Measurements from ENCODE around the gene GATAD2B. TPM values are rescaled to one million over a fixed set of nuclear protein-coding genes. Genes with fewer than 3 reads are reported as not detected.
A peak's percentile ranks its signal among the peaks of the same experiment; 100 is the strongest.

Gene GATAD2B
- total and polyA plus RNA-seq, 4 donors: 4.6 to 41.7 (median 13.4) TPM

GRCh38 chr1:153882296-153882912 is 40.4 kb downstream of the GATAD2B start:
- no peak for TF ChIP-seq CTCF (IDR thresholded peaks at IDR 0.05; ENCODE audit: control extremely low read depth, extremely low read depth)
- ATAC-seq (ENCODE audit: insufficient read depth, low FRiP score) (no peak), DNase-seq (peak in 1 of 3 donors; percentile 15)
- peaks cover 2 to 25% (median 17%) of the 10 kb centered on the region in 5 donors for H3K4me1 ChIP-seq (ENCODE audit: control insufficient read depth in 5 of 5, insufficient read depth in 5 of 5, low read length in 5 of 5)
- peak overlapping the region; percentile 42 to 96 for H3K9ac ChIP-seq (ENCODE audit: insufficient read depth in 1 of 2, low read length in 2 of 2)
- H3K9me3 ChIP-seq (ENCODE audit: control insufficient read depth in 4 of 4, insufficient read depth in 3 of 4, low read length in 3 of 4): no peaks in the 10 kb centered on the region
- WGBS, 2 donors: 78 to 83% methylated on average over 3 of the region's 3 CpGs
- H3K4me3 ChIP-seq: no peak overlapping the region
- no peak overlapping the region for H3K27ac ChIP-seq (ENCODE audit: low read depth in 1 of 2, low read length in 1 of 2)
- no peaks in the 10 kb centered on the region for H3K27me3 ChIP-seq (ENCODE audit: control insufficient read depth in 3 of 3, insufficient read depth in 3 of 3, low read length in 2 of 3)
- H3K36me3 ChIP-seq (ENCODE audit: control insufficient read depth in 4 of 4, insufficient read depth in 4 of 4, low read length in 4 of 4): peaks cover 0 to 3% (median 0%) of the 10 kb centered on the region in 4 donors

- 34 to 51% methylated on average over 9 of the region's 9 CpGs for WGBS, 2 donors
- peak overlapping the region; percentile 73 to 96 for H3K9ac ChIP-seq (ENCODE audit: insufficient read depth in 1 of 2, low read length in 2 of 2)
Measured at GRCh38 chr1:153881751-153882150, 41.0 kb downstream of the GATAD2B start.

GRCh38 chr1:153880962-153881361 is 41.8 kb downstream of the GATAD2B start:
- Histone ChIP-seq H3K4me1 (ENCODE audit: control insufficient read depth in 5 of 5, insufficient read depth in 5 of 5, low read length in 5 of 5) (peaks cover 2 to 25% (median 17%) of the 10 kb centered on the region in 5 donors), H3K4me3 (no peak overlapping the region), H3K27ac (ENCODE audit: low read depth in 1 of 2, low read length in 1 of 2) (peak overlapping the region in 1 of 2 donors; percentile 10), H3K9ac (ENCODE audit: insufficient read depth in 1 of 2, low read length in 2 of 2) (peak overlapping the region; percentile 73 to 96), H3K27me3 (ENCODE audit: control insufficient read depth in 3 of 3, insufficient read depth in 3 of 3, low read length in 2 of 3) (no peaks in the 10 kb centered on the region), H3K36me3 (ENCODE audit: control insufficient read depth in 4 of 4, insufficient read depth in 4 of 4, low read length in 4 of 4) (peaks cover 0 to 4% (median 0%) of the 10 kb centered on the region in 4 donors), H3K9me3 (ENCODE audit: control insufficient read depth in 4 of 4, insufficient read depth in 3 of 4, low read length in 3 of 4) (no peaks in the 10 kb centered on the region)
- peak; percentile 99 to 100 (median 100) for DNase-seq
- TF ChIP-seq CTCF (IDR thresholded peaks at IDR 0.05; ENCODE audit: control extremely low read depth, extremely low read depth): no peak
- peak; percentile 85 for ATAC-seq (ENCODE audit: insufficient read depth, low FRiP score)
- 3 to 5% methylated on average over 5 of the region's 5 CpGs for WGBS, 2 donors

More at GRCh38 chr1:153881751-153882150, 41.0 kb downstream of the GATAD2B start:
- H3K9me3 ChIP-seq (ENCODE audit: control insufficient read depth in 4 of 4, insufficient read depth in 3 of 4, low read length in 3 of 4): no peaks in the 10 kb centered on the region
- H3K4me1 ChIP-seq (ENCODE audit: control insufficient read depth in 5 of 5, insufficient read depth in 5 of 5, low read length in 5 of 5): peaks cover 2 to 25% (median 17%) of the 10 kb centered on the region in 5 donors
- no peak overlapping the region for H3K27ac ChIP-seq (ENCODE audit: low read depth in 1 of 2, low read length in 1 of 2)
- no peak overlapping the region for H3K4me3 ChIP-seq
- ATAC-seq (ENCODE audit: insufficient read depth, low FRiP score): no peak
- H3K36me3 ChIP-seq (ENCODE audit: control insufficient read depth in 4 of 4, insufficient read depth in 4 of 4, low read length in 4 of 4): peaks cover 0 to 3% (median 0%) of the 10 kb centered on the region in 4 donors
- TF ChIP-seq CTCF (IDR thresholded peaks at IDR 0.05; ENCODE audit: control extremely low read depth, extremely low read depth): no peak
- no peaks in the 10 kb centered on the region for H3K27me3 ChIP-seq (ENCODE audit: control insufficient read depth in 3 of 3, insufficient read depth in 3 of 3, low read length in 2 of 3)
- DNase-seq: peak; percentile 78 to 94 (median 93)

Measured in lung (tissue), 12 donors.